ENCODE measurements around the gene CNN3.

Gene CNN3

DNA sequence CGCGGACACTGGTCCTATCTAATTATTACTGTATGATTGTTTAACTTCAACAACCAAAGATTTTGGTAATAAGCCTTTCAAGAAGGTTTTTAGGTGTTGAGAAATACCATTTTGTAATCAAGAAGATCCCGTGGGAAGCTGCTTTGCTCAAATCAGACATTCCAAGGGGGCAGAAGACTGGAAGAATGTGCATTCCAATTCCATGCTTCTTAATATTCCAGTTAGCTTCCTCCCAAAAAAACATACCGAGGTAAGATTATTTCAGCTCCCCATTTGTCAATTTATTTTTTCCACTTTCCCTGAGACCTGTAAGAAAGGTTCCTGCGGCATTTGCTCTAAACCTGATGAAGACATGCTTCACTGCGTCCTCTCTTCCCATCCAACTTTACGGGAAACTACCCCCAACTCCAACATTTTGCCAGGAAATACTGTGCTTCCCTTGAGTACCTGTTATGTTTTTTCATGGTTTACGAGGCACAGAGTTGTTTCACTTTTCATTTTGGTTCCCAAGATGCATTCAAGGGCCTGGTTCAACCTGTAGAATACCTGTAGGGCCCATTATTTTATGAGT is 4.1 kb downstream of the CNN3 start:
- no peak for DNase-seq (ENCODE audit: low spot score)

DNA sequence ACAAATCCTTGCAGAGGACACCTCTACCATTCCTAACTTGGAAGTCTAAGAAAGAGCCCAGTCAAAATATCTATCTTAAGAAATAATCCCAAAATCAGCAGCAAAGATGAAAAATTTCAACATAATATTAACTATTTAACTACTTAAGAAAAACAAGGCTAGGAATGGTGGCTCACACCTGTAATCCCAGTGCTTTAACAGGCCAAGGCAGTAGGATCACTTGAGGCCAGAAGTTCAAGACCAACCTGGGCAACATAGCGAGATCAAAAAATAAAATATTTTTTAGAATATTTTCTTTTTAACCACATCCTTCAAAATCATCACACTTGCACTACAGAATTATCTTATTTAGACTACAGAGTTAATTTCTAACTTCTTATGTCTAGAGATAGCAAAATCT is 4.9 kb downstream of the CNN3 start:
- DNase-seq (ENCODE audit: low spot score) = no peak

DNA sequence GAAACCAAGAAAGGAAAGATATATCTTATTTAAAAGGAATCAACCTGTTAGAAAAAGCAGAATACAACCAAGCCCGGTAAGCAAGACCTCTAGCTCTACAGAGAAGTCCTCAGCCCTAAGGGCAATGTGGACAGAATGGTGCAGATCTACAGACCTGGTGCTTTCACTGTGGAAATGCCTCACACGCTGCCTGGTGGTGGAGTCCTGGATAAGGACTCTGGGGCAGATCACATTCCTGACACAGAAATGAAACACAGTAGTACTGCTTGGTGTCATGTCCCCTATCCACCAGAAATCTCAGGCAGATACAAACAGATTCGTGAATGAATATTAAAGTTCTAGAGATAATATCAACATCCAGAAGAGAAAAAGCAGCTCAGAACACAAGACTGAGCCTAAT is 6.8 kb downstream of the CNN3 start:
- no peak for DNase-seq (ENCODE audit: low spot score)

GRCh38 chr1:94919241-94920030 is 7.5 kb downstream of the CNN3 start:
- no peak for DNase-seq (ENCODE audit: low spot score)

GRCh38 chr1:94917251-94917650 is 9.7 kb downstream of the CNN3 start:
- DNase-seq (ENCODE audit: low spot score) = no peak

DNA sequence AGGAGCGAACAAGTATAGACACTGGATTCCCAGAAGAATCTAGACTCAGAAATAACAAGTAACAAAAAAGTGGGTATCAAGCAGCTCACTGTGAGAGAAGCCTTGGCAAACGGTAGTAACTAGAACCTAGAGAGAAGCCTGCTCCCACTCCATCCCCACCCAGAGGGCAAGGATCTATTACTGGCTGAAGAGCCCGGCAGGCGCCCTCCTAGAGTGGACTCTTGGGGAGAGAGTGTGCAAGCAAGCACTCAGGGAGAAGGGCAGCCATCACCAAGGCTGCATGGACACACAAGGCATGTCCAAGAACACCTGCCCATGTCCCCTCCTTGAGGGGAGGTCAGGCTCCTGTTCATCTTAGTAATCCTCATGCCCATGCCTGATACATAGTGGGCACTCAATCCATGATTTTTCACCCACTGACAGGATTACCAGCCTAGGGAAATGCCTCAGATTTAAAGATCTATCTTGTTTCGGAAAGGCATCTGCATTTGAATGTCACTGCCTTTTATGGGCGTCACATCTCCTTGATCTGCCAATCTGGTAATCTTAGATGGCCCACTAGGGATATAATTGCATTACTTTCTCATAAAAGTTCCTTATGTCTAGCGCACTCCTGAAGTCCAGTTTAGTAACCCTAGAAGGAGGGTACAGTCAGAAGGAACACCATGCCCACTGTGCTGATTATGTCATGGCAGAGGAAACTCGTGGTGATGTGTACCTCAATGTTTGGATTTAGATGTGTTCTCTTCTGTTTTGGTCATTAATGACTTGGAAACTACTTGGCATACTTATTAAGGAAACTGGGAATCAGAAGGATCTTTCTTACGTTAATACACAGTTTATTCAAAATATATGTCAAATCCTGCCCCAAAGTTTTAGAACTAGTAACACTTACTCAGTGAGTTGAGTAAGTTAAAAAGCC is 14.4 kb downstream of the CNN3 start:
- no peak for DNase-seq (ENCODE audit: low spot score)

DNA sequence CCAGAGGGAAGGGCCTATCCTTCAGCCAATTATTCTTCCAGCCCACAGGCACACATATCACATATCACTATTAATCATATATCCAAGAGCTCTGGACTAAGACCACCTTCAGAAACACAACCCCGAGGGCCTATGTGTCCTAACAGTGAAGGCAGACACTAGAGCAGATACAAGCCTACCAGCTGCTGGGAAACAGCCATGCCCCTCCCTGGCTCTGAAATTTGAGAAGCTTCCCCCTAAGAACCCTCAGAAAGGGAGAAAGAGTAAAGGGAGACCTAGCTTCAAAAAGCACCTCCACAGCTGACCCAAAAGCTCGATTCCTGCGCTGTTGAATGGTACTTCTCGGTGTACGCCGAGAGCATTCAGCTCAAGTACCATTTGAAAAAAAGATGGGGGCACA is 17.4 kb downstream of the CNN3 start:
- no peak for DNase-seq (ENCODE audit: low spot score)

- no peak for DNase-seq (ENCODE audit: low spot score)
Observed at GRCh38 chr1:94908965-94909364, 17.9 kb downstream of the CNN3 start.

- DNase-seq (ENCODE audit: low spot score) = no peak
Observed at GRCh38 chr1:94908190-94908589, 18.7 kb downstream of the CNN3 start.

GRCh38 chr1:94907136-94907535 is 19.8 kb downstream of the CNN3 start:
- DNase-seq (ENCODE audit: low spot score) = no peak

DNA sequence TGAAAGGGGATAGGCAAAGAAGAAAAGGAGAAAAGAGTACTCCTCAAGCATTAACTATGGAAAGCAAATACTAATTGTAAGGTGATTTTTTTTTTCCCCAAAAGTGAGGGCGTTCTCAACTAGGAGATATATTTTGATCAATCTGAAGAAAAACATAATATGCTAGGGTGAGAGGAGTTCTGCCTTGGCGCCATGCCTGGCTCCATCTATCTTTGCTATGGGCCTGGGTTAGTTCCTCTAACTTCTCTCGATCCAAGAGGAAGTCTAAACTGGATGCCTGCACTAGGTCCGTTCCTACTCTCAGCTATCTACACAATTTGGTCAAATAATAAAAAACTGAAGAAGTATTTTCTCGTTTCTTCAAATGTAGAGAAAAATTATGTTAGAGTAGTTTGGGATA is 20.5 kb downstream of the CNN3 start:
- no peak for DNase-seq (ENCODE audit: low spot score)

DNA sequence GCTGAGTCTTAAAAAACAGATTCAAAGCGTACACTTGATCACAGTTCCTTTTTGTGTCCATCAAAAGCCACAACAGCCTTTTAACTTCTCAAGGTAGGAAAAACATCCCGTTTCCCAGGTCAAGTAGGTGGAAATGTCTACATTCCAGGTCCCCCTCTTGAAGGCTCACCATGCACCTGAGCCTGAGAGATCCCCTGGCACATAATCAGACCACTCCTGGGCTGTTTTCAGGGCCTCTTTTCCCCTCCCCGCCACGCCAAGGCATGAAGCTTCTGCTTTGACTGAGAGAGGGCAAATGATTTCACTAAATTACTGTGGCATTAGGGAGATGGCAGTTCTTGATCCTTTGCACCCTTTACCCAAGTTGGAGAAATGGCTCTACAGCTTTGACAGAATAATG is 21.7 kb downstream of the CNN3 start:
- DNase-seq (ENCODE audit: low spot score) = no peak

DNA sequence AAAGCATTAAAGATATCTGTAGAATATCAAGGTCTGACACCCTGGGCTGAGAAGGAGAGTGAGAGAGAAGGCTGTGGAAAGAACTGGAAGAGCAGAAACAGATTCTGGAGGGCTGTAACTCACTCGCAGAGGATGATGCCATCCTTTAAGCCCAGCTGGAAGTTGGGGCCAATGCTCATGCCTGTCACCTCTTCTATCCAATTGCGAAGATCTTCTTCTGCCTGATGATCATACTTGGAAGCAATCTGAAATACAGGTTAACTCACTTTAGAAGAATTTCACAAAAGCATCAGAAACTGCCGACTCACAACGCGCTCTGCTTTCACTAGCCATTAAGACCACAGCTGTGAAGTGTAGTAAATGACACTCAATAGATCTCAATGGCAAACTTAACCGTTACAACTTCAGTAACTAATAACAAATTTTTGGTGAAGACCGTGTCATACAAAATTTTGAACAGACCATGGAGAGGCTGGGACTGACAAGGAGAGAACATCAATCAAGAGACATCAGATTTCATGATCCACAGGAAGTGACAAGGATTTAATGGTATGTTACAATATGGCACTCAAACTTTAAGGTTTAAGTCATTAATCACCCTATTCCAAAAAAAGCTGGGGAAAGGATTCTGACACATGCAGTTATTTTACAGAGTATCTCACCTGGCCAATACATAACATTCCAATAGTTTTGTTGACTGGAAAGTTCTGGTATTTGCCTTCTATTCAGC is 23.5 kb downstream of the CNN3 start:
- DNase-seq (ENCODE audit: low spot score) = no peak

GRCh38 chr1:94901841-94902240 is 25.1 kb downstream of the CNN3 start:
- no peak for DNase-seq (ENCODE audit: low spot score)

- DNase-seq (ENCODE audit: low spot score) = no peak
Observed at GRCh38 chr1:94899756-94900155, 27.2 kb downstream of the CNN3 start.

DNA sequence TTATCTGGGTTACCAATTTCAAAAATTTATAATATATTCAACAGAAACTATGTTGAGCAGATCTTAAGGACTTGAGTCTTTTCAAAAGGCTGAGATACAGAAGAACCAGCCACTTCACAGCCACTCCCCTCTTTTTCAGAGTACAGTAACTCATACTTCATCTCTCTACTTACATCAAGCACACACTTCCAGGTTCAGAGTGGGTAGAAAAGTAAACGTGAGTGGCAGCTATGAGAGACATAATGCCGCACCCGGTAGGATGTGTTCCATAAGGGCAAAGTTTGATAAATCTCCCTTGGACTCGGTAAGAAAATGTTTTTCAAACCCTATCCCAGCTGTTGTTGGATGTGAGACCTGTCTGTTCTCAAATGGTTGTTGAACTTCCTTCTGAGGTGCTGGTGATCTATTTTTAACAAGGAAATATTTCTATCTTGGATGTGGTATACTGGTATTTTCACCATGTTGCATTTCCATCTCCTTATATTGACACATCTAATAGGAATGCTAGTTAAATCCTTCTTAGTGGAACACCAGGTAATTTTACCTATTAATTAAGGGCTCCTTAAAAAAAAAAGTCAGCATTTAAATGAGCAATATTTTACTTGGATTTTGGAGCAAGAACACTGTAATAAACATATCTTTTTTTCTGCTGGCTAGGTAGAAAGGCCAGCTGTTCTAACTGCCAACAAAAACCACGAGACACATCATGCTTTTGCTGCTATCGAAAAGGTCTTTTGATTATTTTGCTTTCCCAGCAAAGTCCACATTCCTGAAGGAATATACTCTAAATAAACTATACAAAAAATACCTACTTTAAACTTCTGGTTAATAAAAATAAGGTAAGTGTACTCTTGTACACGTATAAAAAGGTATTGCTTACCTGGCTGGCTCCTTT is 28.2 kb downstream of the CNN3 start:
- DNase-seq (ENCODE audit: low spot score) = no peak

DNA sequence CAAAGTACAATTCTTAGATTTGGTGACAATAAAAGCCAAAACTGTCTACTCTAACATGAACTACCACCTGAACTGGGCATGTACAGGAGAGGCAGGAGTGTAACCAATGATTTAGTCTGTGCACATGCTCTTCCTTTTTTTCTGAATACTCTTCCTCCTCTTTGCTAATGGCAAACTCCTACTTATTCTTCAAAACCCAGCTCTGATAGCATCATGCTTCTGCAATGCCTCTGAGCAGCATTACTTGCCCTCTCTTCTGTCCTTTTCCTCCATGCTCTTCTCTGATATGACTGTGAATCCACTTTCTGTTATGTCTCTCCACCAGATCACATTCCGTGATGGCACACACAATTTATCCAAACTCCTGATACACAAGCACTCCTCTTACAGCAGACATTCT is 31.4 kb downstream of the CNN3 start:
- no peak for DNase-seq (ENCODE audit: low spot score)

DNA sequence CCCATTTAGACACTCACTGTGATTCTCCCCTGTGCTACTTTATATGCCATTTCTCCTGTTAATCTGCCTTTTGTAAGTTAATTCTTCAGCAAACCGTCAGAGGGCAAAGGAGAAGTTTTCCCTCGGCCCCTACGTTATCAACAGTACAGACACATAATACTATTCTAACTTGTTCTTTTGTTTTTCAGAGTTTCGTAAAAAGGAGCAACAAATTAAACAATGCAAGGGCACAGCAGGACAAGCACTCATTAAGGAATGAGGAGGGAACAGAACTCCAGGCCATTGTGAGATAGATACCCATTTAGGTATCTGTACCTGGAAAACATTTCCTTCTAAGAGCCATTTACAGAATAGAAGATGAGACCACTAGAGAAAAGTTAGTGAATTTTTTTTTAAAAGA is 32.3 kb downstream of the CNN3 start:
- DNase-seq (ENCODE audit: low spot score) = no peak

GRCh38 chr1:94892604-94893254 is 34.2 kb downstream of the CNN3 start:
- no peak for DNase-seq (ENCODE audit: low spot score)

DNA sequence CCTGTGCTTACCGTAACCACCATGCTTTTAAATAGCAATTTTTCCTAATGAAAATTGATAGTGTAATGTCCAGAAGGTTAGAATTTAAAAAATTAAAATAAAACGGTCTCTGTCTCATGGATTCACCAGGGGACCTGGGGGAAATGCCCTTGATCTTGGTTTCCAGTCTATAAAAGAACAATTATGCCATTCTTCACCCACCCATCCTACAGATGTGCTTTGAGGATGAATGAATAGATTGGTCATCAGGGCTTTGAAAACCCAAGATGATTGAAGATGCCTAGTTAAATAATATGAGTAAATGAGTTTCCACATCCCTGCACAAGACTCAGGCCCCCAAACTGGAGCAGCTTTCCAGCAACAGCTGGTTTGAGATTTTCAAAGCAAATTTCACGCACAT is 38.7 kb downstream of the CNN3 start:
- no peak for DNase-seq (ENCODE audit: low spot score)
